ENCODE results near the gene SLC29A3.

The SLC29A3 gene

DNA sequence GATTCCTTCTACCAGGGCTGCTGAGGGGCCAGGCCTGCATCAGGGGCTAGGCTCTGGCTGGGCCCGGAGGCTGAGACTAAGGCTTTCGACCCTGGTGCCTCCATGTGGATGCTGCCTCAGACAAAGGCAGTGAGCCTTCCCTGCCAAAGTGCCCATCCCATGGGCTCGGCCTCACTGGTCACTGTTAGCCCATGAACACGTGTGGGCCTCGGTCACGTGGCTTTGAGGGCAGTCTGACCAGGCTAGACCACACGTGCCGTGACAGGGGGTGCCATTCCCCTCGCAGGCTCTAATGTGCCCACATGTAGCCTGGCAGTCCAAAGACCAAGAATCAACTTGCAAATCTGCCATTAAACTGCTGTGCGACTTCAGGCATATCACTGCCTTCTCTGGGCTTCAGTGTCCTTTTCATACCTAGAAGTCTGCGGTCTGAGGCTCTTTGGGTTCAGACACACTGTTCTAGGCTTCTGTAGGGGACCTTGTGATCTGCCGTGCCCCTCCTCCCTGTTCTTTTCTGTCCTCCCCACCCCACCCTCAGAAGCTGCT lies 17.6 kb upstream of the SLC29A3 start:
- DNase-seq, result no peak

DNA sequence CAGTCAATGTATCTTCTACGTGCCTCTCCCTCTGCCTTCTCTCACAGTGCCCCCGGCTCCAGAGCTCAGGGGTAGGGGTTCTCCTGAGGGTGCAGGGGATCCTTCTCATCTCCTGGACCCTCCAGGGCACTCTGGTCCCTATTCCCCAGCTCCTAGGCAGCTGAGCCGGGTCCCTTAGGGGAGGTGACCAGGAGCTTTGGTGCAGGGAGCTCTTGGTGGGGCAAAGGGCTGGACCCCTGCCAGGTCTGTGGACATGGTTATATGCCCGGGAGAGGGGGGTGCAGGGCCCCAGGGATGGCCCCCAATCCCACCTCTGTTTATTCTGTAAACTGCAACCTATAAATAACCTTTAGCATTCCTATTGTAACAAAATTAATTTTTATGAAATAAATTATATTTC lies 16.6 kb upstream of the SLC29A3 start:
- DNase-seq, result no peak

DNA sequence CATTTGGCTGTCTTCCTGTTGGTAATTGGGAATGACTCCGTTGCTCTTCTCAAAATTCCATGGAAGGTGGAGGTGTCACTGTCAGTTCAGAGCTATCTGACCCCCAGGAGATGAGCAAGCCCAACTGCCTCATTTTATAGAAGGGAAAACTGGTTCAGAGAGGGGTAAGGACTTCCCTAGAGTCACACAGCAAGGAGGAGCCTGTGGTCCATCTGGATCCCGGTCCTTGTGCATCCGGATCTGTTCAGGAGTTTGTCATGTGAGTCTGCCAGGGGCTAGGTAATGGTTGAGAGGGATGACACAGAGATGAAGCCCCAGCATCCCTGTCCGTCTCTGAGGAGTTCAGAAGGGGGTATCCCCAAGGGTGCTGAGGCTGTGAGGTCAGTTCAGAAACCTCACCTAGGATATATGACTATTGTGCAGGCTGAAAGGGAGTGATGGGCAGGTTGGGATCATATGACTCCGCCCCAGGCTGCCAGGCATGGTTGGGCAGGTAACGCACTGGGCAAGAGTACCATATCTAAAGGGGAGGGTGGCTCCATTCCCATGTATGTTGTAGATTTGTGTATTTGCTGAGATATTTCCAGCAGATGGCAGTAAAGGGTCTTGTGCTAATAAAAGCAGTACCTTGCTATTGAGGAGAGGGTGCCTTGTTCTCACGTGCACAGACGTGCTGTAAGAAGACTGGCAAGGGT lies 16.0 kb upstream of the SLC29A3 start:
- DNase-seq, result peak; percentile 22

DNA sequence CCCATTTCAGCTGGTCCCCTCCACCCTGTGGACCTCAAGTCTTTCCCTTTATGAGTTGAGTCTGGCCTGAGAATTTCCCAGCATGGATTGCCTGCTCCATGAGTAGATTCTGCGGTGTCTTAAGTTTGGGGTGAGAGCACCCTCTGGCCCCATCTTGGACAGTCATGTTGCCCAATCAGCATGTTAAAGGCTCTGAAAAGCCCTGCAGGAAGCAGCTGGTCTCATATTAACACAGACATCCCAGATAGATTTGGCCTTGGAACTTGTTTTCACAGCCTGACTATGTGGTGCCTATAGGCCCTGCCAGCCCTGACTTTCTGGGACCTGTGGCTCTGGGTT lies 15.5 kb upstream of the SLC29A3 start:
- no peak for DNase-seq

DNA sequence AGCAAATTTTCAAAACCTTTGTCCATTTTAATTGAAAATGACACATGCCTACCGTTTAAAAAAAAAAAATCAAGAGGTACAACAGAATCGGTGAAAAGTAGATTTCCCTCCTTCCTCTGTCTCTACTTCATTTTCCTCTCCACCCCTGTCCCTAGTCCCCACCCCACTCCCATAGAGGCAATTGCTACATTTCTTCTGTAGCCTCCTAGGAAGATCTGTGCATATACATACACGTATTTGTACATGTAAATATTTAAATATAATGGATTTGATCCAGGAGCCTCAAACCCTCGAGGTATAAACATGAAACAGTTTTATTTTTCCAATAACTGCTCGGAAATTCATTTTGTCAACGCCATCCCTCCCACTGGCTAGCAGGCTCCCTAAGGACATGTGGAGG lies 14.1 kb upstream of the SLC29A3 start:
- no peak for DNase-seq

DNA sequence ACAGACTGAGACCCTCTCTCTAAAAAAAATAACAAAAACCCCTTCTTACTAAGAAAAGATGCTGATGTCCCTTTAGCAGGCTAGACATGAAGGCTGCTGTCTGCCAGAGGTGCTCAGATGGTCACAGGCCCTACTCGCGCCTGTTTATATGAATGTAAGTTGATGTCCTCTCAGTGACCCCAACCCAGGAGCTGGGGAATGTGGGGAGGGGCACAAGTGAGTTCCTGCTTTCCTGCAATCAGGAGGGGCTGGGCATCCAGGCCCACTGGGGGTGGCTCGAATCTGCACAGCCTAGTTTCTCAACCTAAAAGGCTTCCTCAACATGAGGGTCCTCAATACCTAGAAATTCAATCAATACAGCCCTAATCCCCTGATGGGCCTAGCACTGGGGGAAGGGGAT lies 12.1 kb upstream of the SLC29A3 start:
- no peak for DNase-seq

DNA sequence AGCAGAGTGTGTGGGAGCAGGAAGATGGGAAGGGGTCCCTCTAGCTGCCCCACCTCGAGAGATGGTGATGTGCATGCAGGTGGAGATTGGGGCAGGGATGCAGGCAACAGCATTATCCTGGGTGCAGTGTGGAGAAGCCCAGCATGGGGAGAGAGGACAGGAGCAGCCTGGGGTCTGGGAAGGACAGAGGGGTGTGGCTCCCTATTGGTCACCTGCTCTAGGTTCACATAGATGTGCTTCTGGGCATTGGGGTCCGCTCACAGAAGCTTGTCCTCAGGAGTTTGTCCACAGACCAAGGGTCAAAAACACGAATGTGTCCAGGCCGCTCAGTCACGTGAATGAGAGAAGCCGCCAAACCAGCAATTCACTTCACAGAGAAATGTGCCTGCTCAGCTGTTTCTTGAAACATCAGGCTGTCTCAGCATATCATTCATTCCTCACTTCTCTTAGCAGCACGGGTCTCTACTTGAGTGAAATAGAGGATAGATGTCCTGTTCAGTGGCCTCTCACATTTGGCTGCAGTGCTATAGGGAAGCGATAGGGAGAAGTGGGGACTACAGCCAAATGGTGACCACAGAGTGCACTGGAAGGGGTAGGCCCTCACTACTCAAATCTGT lies 11.5 kb upstream of the SLC29A3 start:
- no peak for DNase-seq

DNA sequence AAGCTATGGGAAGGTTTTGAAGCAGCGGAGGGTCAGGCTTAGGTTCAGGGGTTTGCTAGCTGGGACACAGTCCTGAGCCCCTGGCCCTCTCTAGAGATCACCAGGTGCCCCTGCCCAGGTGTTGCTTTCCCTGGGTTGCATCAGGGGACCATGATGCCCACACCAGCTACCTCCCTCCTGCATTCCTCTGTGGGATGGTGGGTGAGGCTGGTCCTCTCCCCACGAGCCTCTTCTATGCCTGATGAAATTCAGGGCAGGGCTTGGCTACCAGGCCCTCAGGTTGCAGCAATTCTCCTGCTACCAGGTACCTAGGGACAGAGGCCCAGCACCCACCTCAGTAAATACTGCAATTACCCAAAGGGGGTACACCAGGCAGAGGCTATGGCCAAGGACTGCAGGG lies 10.8 kb upstream of the SLC29A3 start:
- DNase-seq, result no peak

DNA sequence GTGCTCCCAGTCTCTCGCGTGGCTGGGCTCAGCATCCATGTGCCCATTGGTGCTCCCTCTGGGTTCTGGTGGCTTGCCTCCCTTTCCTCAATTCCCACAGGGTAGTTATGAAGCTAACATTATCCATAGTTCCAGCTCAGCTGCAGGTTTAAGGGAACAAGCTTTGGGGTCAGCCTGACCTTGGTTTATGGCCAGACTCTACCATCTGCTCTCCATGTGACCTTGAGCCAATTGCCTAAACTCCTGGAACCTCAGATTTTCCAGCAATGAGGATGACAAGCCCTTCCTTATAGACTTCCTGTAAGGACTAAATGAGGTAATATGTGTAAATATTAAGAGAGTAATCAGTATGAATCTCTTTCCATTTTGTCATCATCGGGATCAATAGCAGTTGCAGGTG lies 10.1 kb upstream of the SLC29A3 start:
- DNase-seq, result no peak

DNA sequence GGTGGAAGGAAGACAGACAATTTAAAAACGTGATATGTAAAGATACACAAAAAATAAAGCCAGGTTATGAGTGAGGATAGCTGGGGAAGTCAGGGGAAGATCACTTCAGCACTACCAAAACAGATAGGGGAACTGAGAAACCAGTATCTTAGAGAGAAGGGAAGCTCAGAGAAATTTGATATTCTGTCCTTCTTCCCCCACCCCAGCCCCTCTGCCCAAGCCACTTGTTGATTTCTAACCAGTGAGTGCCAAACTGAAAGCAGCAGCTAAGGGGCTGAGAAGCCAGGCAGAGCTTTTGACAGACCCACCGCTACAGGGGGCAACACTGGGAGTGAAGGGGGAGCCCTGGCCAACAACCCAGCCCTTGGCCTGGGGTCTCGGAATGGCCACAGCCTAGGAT lies 9.1 kb upstream of the SLC29A3 start:
- DNase-seq, result no peak

DNA sequence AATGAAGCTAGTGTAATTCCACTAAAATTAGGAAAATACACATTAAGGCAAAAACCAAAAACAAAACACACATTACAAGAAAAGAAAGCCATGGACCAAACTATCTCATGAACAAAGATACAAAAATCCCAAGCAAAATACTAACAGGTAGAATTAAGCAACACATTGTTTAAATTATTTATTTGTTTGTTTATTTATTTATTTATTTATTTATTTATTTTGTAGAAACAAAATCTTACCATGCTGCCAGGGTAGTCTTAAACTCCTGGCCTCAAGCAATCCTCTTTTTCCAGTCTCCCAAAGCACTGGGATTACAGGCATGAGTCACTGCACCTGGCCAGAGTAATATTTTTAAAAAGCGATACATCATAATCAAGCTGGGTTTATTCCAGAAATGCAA lies 6.8 kb upstream of the SLC29A3 start:
- DNase-seq, result no peak

DNA sequence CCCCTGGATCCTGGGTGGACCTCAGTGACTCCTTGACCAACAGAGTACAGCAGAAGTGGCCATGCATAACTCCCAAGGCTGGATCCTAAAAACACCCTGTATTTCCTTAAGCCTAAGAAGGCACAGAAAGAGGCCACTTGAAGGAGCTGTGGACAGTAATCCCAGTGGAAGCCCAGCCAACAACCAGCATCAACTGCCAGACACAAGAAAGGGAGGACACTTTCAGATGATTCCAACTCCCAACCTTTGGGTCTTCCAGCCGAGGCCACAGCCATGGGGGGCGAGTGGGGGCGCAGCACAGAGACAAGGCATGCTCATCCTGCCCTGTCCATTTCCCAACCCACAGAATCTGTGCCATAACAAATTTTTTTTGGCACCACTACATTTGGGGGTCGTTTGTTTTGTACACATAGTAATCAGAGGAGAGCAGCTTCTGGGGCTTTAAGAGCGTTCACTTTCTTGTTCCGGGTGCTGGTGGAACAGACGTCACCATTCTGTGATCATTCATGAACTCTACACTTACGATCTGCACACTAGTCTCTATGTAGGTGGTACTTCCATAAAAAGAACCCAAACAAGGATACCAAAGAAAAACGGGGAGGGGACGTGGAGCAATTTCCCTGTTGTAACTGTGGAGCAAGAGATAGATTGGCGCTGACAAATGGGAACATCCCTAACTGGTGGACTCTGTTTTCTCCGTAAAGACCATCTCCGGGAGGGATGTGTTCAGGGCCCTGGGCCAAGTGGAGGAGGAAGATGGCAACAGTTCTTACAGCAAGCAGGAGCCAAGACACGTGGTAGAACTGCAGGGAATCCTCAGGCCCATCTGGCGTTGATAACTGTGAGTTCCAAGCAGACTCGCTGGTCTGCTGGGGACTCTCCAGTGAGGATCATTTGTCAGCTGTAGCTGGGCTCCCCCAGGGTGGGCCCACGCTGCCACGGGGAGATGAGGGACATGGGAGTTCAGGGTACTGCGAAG lies 6.0 kb upstream of the SLC29A3 start:
- DNase-seq, result no peak

DNA sequence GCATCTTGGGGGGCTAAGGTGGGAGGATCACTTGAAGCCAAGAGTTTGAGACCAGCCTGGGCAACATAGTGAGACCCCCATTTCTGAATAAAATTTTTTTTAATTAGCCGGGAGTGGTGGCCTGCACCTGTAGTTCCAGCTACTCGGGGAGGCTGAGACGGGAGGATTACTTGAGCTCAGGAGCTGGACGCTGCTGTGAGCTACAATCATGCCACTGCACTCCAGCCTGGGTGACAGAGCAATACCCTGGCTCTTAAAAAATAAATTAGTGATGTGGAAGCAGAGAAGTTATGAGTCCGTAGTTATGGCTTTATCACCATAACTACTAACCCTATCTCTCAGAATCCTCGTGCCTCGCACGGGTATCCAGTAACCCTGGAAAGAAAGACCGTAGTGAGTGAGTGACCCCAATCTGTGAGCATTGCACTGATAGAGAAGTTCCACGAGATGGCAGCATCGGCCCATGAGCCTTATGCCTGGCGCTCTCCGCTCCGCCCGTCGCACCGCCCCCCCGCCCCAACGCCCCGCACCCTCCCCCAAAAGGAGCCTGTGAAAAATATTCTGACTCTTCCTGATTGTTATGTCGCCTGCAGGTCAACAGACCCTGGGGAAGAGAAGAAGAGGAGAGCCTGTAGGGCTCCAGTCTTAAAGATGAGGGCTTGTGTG lies 4.9 kb upstream of the SLC29A3 start:
- DNase-seq, result no peak

DNA sequence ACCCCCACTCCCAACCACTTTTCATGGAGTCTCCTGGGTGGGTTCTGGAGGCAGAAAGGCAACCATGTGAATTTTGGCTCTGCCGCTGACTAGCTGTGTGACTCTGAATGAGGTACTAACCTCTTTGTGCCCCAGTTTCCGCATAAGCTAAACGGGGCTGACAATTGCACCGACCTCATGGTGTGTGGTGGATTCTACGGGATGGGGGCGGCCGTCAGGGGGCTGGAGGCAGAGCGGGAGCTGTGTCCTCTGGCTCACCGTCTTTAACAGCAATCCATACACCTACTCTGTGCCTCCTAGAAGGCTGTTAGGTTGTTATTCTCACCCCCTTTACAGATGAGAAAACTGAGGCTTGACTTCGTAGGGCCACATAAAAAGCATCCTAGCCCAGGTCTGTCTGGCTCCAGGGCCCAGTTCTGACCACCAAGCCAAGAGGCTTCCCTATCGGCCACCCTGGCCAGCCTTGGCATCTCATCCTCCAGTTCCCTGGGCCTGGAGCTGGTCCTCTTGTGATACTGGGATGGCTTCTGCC lies 4.3 kb upstream of the SLC29A3 start:
- no peak for DNase-seq

DNA sequence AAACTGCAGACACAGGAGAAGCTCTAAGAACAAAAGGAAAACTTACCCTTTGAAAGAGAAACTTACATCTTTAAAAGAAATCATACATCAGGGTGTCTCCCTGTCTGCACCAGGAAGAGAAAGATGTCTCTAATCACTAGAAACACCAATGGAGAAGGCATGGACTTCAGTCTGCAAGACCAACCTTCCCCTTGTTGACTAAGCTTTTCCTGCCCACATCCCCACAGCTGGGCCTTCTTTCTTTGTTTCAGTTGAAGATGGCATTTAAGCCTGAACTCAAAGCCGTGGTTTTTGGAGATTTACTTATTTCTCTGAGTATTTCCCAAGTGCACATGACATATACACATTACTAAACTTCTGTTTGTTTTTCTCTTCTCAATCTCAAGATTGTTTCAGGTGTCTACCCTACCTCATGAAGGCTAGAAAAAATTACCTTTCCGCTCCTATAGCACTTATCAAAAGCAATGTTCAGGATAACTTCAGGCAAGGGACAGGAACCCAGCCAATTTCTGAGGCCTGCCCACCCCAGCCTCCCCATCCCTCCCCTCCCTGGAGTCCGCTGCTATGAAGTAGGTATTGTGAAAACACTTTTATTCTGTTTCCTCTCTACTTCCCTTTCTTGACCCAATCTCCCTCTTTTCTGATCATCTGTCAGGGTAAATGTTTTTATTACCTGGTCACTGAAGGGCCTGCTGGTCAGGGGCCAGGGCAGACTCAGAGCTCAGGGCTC lies 2.8 kb upstream of the SLC29A3 start:
- DNase-seq, result no peak

DNA sequence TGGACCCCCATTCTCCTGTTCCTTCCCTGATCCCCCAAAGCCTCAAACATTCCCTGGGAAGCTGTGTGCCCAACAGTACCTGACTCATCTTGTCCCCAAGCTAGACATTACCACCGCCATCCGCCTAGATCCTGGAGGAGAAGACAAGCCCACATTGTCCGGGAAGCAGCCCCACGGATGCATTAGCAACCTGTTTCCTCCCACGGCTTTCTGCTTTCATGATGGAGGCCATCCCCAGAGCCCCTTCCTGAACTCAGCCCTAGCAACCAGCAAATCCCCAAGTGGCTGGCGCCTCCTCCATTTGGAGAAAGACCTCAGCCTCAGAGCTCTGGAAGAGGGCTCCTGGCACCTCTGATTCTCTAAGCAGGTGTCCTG lies 2.3 kb upstream of the SLC29A3 start:
- DNase-seq, result no peak

DNA sequence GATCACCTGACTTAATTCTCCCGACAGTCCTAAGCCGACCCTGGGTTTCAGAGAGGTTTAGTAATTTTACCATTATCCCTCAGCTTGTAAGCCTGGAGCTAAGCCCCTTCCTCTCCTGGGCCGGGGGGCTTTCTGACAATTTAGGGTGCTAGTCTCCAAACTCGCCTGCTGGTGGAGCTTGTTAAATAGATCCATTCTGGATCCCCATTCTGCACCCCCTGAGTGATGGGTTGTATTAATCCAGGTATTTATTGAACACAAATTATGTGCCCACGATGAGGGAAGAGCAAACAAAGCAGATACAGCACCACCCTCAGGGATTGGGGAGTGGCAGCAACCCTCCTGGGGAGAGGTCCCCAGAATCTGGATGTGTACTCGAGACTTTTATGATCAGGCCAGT lies 1.3 kb upstream of the SLC29A3 start:
- no peak for DNase-seq

DNA sequence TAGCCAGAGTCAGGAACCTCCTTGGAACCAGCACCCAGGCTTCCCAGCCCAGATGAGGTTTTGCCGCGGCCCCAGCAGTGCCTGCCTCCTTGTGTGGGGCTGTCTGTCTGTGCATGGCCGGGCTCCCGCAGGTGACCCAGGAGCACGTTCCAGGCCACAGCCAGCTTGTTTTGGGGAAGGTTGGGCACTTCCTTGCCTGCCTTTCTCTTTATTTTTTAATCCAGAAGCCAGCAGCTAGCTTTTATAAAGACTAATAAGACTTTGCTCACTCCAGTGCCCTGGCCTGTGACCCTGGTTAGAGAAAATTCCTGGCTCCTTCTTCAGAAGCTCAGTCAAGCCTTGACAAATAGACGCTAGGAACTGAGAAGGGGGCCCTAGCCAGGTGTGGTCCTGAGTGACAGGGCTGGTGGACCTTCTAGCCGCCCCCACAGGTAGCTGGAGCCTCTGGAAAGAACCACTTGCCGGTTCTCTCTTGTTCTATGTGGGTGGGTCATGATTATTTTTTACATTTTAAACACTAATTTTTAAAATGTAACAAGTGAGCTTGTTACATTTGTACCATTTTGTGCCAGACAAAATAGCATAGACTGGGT lies 837 bp downstream of the SLC29A3 start:
- DNase-seq, result no peak

DNA sequence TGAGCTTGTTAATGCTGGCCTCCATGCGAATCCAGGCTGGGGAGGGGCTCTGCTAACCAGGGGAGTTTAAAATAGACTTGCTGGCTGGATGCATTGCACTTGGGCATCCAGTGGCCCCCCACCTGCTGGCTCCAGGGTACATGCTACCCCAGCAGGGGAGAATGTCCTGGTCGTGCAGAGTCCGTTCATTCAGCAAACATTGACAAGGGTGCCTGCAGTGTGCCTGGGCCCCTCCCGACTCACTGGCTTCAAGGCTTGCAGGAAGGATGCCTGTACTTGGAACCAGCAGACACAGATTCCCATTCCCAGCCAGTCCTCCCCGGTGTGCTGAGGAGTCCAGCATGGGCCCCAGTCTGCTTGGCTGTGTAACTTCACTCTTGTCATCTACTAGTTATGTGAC lies 1.5 kb downstream of the SLC29A3 start:
- no peak for DNase-seq

DNA sequence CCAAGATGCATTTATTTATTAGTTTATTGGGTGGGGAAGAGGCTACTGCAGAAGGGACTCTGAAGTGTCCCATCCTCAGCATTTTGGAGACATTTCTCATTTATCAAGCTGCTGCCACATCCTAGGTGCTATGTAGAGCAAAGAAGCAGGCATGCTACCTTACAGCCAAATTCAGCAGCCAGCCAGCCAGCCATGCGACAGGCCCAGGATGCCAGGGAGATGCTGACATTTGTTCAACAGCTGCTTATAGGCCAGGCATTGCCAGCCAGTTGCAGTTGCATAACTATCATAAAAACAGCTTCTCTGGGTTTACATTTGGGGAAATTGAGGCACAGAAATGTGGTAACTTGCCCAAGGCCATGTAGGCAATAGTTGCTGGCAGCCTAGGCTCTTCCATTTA lies 2.3 kb downstream of the SLC29A3 start:
- no peak for DNase-seq

DNA sequence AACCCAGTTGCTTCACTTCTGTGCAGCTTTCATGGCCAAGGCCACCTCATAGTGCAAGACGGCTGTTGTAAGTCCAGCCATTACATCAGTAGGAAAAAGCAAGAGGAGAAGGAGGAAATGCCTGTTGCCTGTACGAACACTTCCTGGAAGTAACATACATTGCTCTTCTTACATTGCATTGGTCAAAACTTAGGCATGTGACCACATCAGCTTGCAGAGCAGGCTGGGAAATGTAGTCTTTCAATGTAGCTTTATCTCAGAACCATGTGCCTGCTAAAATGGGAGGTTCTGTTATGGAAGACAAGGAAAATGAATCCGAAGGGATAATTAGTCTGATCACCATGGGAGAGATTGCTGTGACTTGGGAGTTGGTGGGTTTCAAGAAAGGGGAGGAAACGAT lies 4.3 kb downstream of the SLC29A3 start:
- no peak for DNase-seq

DNA sequence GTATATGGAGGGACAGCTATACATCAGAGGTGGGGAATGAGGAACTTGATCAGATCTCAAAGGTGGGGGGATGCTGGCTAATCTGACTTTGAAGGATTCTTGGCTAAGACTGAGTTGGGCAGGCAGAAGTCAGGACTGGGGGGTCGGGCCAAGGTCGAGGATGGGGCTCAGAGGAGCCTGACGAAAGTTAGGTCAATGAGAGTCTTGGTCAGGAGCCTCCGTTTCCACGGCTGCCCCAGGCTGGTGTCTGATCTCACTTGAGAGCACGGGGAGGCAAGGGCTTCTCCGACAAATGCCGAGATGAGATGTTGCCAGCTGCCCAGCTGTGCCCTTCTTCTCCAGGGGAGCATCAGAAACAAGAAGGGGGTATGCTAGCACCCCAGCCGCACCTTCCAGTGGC lies 5.7 kb downstream of the SLC29A3 start:
- no peak for DNase-seq

Data from NCI-H1105 (cell line).